ENCODE data around the gene TRPM4.
"Not testable (repeated sequence)": the region's sequence is repeated elsewhere in the genome, so short reads cannot be mapped to it uniquely, and the experiment has no call there.

The TRPM4 gene

GRCh38 chr19:49142866-49143335 is 14.7 kb upstream of the TRPM4 start:
- peak overlapping the region; percentile 58 for H3K4me3 ChIP-seq (ENCODE audit: low read depth, low read length)
- no peak overlapping the region for H3K27ac ChIP-seq (ENCODE audit: low read depth, low read length)
- no peak overlapping the region for H3K9ac ChIP-seq (ENCODE audit: low read length)

DNA sequence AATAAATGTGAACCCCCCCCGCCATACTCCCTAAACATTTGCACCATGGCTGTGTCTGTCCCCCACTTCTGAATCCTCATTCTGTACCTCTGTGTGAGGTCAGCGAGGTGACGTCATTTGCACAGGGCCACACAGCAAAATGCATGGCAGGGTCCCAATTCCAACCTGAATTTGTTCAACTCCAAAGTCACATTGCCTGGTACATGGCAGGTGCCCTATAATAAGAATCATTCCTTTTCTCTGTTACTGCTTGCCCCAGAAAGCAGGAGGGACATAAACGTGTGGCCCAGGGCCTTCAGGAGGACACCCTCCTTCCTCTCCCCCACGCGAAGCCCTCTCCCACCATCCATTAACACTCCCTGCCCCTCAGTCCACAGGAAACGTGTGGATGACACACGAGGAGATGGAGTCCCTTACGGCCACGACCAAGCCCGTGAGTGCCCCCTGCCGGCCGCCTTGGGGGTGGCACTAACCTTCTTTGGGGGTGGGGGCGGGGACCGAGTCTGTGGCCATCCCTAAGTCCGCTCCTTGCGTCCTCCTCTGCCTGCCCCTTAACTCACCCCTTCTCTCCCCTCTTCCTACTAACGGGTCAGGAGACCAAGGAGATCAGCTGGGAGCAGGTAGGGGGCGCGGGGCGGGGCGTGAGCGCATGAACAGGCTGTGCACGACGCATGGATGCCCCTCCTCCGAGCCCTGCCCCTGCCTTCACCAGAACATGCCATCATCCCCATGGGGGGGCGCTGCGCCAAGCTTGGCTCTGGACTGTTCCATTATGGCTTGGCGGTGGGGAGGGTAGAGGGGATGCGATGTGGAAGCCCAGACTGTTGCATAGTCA is 11.8 kb upstream of the TRPM4 start:
- H3K27ac ChIP-seq (ENCODE audit: low read depth, low read length) = no peak overlapping the region
- no peaks in the 10 kb centered on the region for H3K9me3 ChIP-seq (ENCODE audit: control insufficient read depth, insufficient read depth, low read depth, low read length)
- H3K9ac ChIP-seq (ENCODE audit: low read length) = no peak overlapping the region
- H3K4me1 ChIP-seq (ENCODE audit: control insufficient read depth, insufficient read depth, low read length) = peaks cover 16% of the 10 kb centered on the region
- H3K27me3 ChIP-seq (ENCODE audit: control insufficient read depth, insufficient read depth, low read length) = no peaks in the 10 kb centered on the region
- peak overlapping the region; percentile 53 for H3K4me3 ChIP-seq (ENCODE audit: low read depth, low read length)
- H3K36me3 ChIP-seq (ENCODE audit: control insufficient read depth, insufficient read depth, low read length) = no peaks in the 10 kb centered on the region

More at GRCh38 chr19:49142866-49143335, 14.7 kb upstream of the TRPM4 start:
- Histone ChIP-seq H3K27me3 (ENCODE audit: control insufficient read depth, insufficient read depth, low read length) (no peaks in the 10 kb centered on the region), H3K9me3 (ENCODE audit: control insufficient read depth, insufficient read depth, low read depth, low read length) (no peaks in the 10 kb centered on the region), H3K4me1 (ENCODE audit: control insufficient read depth, insufficient read depth, low read length) (peaks cover 16% of the 10 kb centered on the region), H3K36me3 (ENCODE audit: control insufficient read depth, insufficient read depth, low read length) (no peaks in the 10 kb centered on the region)

GRCh38 chr19:49146408-49146770 is 11.2 kb upstream of the TRPM4 start:
- not testable (repeated sequence) for H3K36me3 ChIP-seq (ENCODE audit: control insufficient read depth, insufficient read depth, low read length); H3K27ac ChIP-seq (ENCODE audit: low read depth, low read length); H3K9me3 ChIP-seq (ENCODE audit: control insufficient read depth, insufficient read depth, low read depth, low read length); H3K9ac ChIP-seq (ENCODE audit: low read length); H3K27me3 ChIP-seq (ENCODE audit: control insufficient read depth, insufficient read depth, low read length)
- Histone ChIP-seq H3K4me1 (ENCODE audit: control insufficient read depth, insufficient read depth, low read length) (peaks cover 19% of the 10 kb centered on the region), H3K4me3 (ENCODE audit: low read depth, low read length) (peak overlapping the region; percentile 53)

- H3K4me1 ChIP-seq (ENCODE audit: control insufficient read depth, insufficient read depth, low read length) = peaks cover 22% of the 10 kb centered on the region
Observed at GRCh38 chr19:49148044-49148682, 9.4 kb upstream of the TRPM4 start.

GRCh38 chr19:49148784-49149651 is 8.6 kb upstream of the TRPM4 start:
- peaks cover 22% of the 10 kb centered on the region for H3K4me1 ChIP-seq (ENCODE audit: control insufficient read depth, insufficient read depth, low read length)
- no peaks in the 10 kb centered on the region for H3K9me3 ChIP-seq (ENCODE audit: control insufficient read depth, insufficient read depth, low read depth, low read length)
- no peaks in the 10 kb centered on the region for H3K36me3 ChIP-seq (ENCODE audit: control insufficient read depth, insufficient read depth, low read length)
- peak overlapping the region; percentile 18 for H3K9ac ChIP-seq (ENCODE audit: low read length)
- no peak overlapping the region for H3K27ac ChIP-seq (ENCODE audit: low read depth, low read length)
- H3K4me3 ChIP-seq (ENCODE audit: low read depth, low read length) = peak overlapping the region; percentile 92
- peaks cover 16% of the 10 kb centered on the region for H3K27me3 ChIP-seq (ENCODE audit: control insufficient read depth, insufficient read depth, low read length)

More at GRCh38 chr19:49148044-49148682, 9.4 kb upstream of the TRPM4 start:
- Histone ChIP-seq H3K36me3 (ENCODE audit: control insufficient read depth, insufficient read depth, low read length) (no peaks in the 10 kb centered on the region), H3K9ac (ENCODE audit: low read length) (peak overlapping the region; percentile 18), H3K27ac (ENCODE audit: low read depth, low read length) (no peak overlapping the region), H3K27me3 (ENCODE audit: control insufficient read depth, insufficient read depth, low read length) (peaks cover 8% of the 10 kb centered on the region), H3K4me3 (ENCODE audit: low read depth, low read length) (peak overlapping the region; percentile 92), H3K9me3 (ENCODE audit: control insufficient read depth, insufficient read depth, low read depth, low read length) (no peaks in the 10 kb centered on the region)

GRCh38 chr19:49149652-49150105 is 7.9 kb upstream of the TRPM4 start:
- peak overlapping the region; percentile 85 for H3K9ac ChIP-seq (ENCODE audit: low read length)
- H3K4me3 ChIP-seq (ENCODE audit: low read depth, low read length) = peak overlapping the region; percentile 92
- peaks cover 23% of the 10 kb centered on the region for H3K4me1 ChIP-seq (ENCODE audit: control insufficient read depth, insufficient read depth, low read length)
- H3K27me3 ChIP-seq (ENCODE audit: control insufficient read depth, insufficient read depth, low read length) = peaks cover 23% of the 10 kb centered on the region
- no peaks in the 10 kb centered on the region for H3K9me3 ChIP-seq (ENCODE audit: control insufficient read depth, insufficient read depth, low read depth, low read length)
- no peaks in the 10 kb centered on the region for H3K36me3 ChIP-seq (ENCODE audit: control insufficient read depth, insufficient read depth, low read length)
- peak overlapping the region; percentile 89 for H3K27ac ChIP-seq (ENCODE audit: low read depth, low read length)

DNA sequence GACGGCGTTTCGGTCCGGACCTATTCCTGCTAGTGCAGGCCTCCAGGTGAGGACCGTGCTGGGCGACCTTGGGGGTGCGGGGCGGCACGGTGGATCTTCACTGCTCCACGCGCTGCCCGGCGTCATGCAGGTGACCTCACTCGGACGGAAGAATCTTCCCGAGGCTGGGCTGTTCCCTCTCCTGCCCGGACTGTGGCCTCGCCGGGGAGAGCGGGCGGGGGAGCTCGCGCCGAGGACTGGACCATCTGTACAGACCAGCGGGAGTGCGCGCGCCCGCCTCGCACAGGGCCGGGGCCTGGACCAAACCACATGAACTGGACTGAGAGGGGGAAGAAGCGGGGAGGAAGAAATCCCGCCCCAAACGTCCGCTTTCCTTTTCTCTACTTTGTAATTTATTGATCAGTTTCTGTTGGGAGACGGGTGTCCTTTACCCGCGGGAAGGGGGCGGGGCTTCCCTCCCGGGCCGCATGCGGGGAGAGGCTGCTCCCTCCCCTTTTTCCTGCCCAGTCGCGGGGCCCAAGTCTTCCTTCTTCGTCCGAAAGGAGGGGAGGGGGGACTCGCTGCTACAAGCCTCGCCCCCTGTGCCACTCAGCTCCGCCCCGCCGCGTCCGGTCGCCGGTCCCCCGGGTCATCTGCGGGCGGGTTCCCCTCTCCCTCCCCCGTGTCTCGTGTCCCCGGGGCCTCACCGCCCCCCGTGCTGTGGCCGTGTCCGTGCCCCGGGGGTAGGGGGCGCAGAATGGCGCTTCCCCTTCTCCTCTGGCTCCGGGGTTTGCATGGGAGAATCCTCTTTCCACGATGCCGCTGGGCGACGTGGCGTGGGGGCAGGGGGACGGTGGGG is 7.3 kb upstream of the TRPM4 start:
- H3K9me3 ChIP-seq (ENCODE audit: control insufficient read depth, insufficient read depth, low read depth, low read length) = no peaks in the 10 kb centered on the region
- peaks cover 27% of the 10 kb centered on the region for H3K27me3 ChIP-seq (ENCODE audit: control insufficient read depth, insufficient read depth, low read length)
- H3K9ac ChIP-seq (ENCODE audit: low read length) = peak overlapping the region; percentile 85
- H3K4me1 ChIP-seq (ENCODE audit: control insufficient read depth, insufficient read depth, low read length) = peaks cover 28% of the 10 kb centered on the region
- peak overlapping the region; percentile 92 for H3K4me3 ChIP-seq (ENCODE audit: low read depth, low read length)
- peak overlapping the region; percentile 89 for H3K27ac ChIP-seq (ENCODE audit: low read depth, low read length)
- no peaks in the 10 kb centered on the region for H3K36me3 ChIP-seq (ENCODE audit: control insufficient read depth, insufficient read depth, low read length)

- peaks cover 31% of the 10 kb centered on the region for H3K27me3 ChIP-seq (ENCODE audit: control insufficient read depth, insufficient read depth, low read length)
- H3K9me3 ChIP-seq (ENCODE audit: control insufficient read depth, insufficient read depth, low read depth, low read length) = no peaks in the 10 kb centered on the region
- no peaks in the 10 kb centered on the region for H3K36me3 ChIP-seq (ENCODE audit: control insufficient read depth, insufficient read depth, low read length)
- no peak overlapping the region for H3K9ac ChIP-seq (ENCODE audit: low read length)
- peak overlapping the region; percentile 92 for H3K4me3 ChIP-seq (ENCODE audit: low read depth, low read length)
- H3K4me1 ChIP-seq (ENCODE audit: control insufficient read depth, insufficient read depth, low read length) = peaks cover 29% of the 10 kb centered on the region
- H3K27ac ChIP-seq (ENCODE audit: low read depth, low read length) = no peak overlapping the region
Observed at GRCh38 chr19:49150944-49151243, 6.7 kb upstream of the TRPM4 start.

DNA sequence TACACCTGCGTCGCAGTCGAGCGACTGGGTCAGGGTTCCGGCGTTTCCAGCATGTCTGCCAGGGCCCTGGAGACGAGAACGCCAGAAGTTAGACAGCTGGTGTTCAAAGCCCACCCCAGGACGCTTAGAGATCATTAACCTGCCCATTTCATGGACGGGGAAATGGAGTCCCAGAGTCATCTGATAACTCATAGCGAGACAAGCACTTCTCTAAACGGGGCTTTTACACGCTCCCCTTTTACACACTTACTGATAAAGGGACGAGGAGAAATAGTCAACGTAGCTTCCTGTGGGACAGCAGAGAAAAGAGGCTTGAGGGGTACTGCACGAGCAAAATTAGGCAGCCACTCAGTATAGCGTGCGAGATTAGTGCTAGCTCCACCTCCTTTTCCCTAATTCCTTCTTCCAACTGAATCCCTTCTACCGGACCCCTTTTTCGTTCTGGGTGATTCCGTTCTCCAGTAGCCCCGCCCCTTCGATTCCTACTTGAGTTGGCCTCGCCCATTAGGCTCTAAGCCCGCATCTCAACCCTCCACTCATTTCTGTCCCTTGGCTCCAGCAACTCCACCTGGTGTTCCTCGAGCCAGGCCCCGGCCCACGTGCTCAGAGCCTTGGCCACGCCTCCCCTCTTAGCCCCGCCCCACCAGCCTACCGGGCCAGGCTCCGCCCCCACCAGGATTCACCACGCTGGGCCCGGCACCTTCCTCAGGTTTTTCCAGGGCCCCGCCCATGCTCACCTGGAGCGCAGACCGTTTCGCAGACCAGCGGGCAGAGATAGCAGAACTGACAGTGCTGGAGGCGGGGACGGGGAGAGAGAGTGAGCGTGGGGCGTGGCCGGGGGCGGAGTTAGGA is 6.1 kb upstream of the TRPM4 start:
- Histone ChIP-seq H3K27me3 (ENCODE audit: control insufficient read depth, insufficient read depth, low read length) (peaks cover 37% of the 10 kb centered on the region), H3K4me1 (ENCODE audit: control insufficient read depth, insufficient read depth, low read length) (peaks cover 31% of the 10 kb centered on the region), H3K9ac (ENCODE audit: low read length) (no peak overlapping the region), H3K9me3 (ENCODE audit: control insufficient read depth, insufficient read depth, low read depth, low read length) (no peaks in the 10 kb centered on the region), H3K27ac (ENCODE audit: low read depth, low read length) (no peak overlapping the region), H3K4me3 (ENCODE audit: low read depth, low read length) (peak overlapping the region; percentile 92), H3K36me3 (ENCODE audit: control insufficient read depth, insufficient read depth, low read length) (no peaks in the 10 kb centered on the region)

Data from HUES6 (cell line).